ENCODE results near the gene KCNE2.
A peak's percentile ranks its signal among the peaks of the same experiment; 100 is the strongest.
"Not testable (repeated sequence)": the region's sequence is repeated elsewhere in the genome, so short reads cannot be mapped to it uniquely, and the experiment has no call there.

KCNE2 gene

GRCh38 chr21:34367320-34367935, 3.6 kb downstream of the KCNE2 start:
- Histone ChIP-seq H3K9me3 (ENCODE audit: control insufficient read depth, low read length) (no peaks in the 10 kb centered on the region), H3K14ac (ENCODE audit: low read length in 2 of 2) (no peak overlapping the region), H3K79me1 (replicated peaks; ENCODE audit: low read length, poor library complexity, severe bottlenecking) (no peaks in the 10 kb centered on the region), H3K4me1 (ENCODE audit: control insufficient read depth, insufficient read depth, low read depth, low read length) (no peaks in the 10 kb centered on the region), H2BK15ac (ENCODE audit: low read depth, poor library complexity, severe bottlenecking) (no peak overlapping the region), H4K91ac (ENCODE audit: low read length) (no peak overlapping the region), H2AFZ (ENCODE audit: low read depth, low read length) (no peak overlapping the region), H2AK5ac (ENCODE audit: low read length, severe bottlenecking) (no peak overlapping the region), H3K18ac (ENCODE audit: low read depth in 1 of 2, low read length in 2 of 2) (no peak overlapping the region), H2BK12ac (ENCODE audit: low read length in 2 of 2) (no peak overlapping the region), H3K4me2 (ENCODE audit: low read length, poor library complexity, severe bottlenecking) (peak overlapping the region; percentile 40), H2BK120ac (ENCODE audit: low read depth, low read length) (no peak overlapping the region), H3K27ac (ENCODE audit: low read length, poor library complexity, severe bottlenecking) (no peak overlapping the region), H2BK5ac (ENCODE audit: low read depth, low read length, poor library complexity, severe bottlenecking) (no peak overlapping the region), H3K36me3 (ENCODE audit: control insufficient read depth in 1 of 2, insufficient read depth in 2 of 2, low read depth in 1 of 2, low read length in 2 of 2) (no peaks in the 10 kb centered on the region), H3K9ac (ENCODE audit: low read length) (no peak overlapping the region), H3K4ac (ENCODE audit: low read depth in 1 of 2, low read length in 2 of 2) (no peak overlapping the region), H3K23ac (ENCODE audit: low read length in 2 of 2) (no peak overlapping the region), H4K8ac (ENCODE audit: low read length) (no peak overlapping the region), H3K27me3 (ENCODE audit: control insufficient read depth in 1 of 2, insufficient read depth in 1 of 2, low read length in 2 of 2) (peaks cover 0 to 7% of the 10 kb centered on the region in 2 experiments), H3K4me3 (ENCODE audit: insufficient read depth in 1 of 2, low read depth in 1 of 2, low read length in 2 of 2) (no peak overlapping the region)
- peak; percentile 78 for DNase-seq
- WGBS, result 79% methylated on average over 3 of the region's 3 CpGs

DNA sequence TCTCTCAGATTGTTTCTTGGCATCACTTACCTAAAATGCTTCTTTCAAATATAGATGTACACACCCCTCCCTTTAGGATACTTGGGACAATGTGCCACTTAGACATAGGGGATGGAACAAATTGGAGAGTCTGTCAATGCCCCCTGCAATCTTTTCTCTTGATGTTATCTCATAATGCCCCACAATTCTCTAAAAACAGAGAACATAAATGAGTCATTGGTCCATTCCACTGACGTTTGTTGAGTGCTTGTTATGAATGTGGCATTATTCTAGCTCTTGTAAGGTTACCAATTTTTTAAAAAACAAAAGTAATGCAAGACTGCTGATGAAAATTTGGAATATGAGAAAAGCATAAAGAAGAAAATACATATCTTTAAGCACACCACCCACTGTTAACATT, 5.9 kb downstream of the KCNE2 start:
- Histone ChIP-seq H4K8ac (ENCODE audit: low read length) (no peak overlapping the region), H3K4me1 (ENCODE audit: control insufficient read depth, insufficient read depth, low read depth, low read length) (no peaks in the 10 kb centered on the region), H3K4me2 (ENCODE audit: low read length, poor library complexity, severe bottlenecking) (no peak overlapping the region), H3K79me1 (replicated peaks; ENCODE audit: low read length, poor library complexity, severe bottlenecking) (no peaks in the 10 kb centered on the region), H3K18ac (ENCODE audit: low read depth in 1 of 2, low read length in 2 of 2) (no peak overlapping the region), H3K27ac (ENCODE audit: low read length, poor library complexity, severe bottlenecking) (no peak overlapping the region), H3K9me3 (ENCODE audit: control insufficient read depth, low read length) (no peaks in the 10 kb centered on the region), H3K4ac (ENCODE audit: low read depth in 1 of 2, low read length in 2 of 2) (no peak overlapping the region), H3K14ac (ENCODE audit: low read length in 2 of 2) (no peak overlapping the region), H3K23ac (ENCODE audit: low read length in 2 of 2) (no peak overlapping the region), H2AFZ (ENCODE audit: low read depth, low read length) (no peak overlapping the region), H4K91ac (ENCODE audit: low read length) (no peak overlapping the region), H3K27me3 (ENCODE audit: control insufficient read depth in 1 of 2, insufficient read depth in 1 of 2, low read length in 2 of 2) (peaks cover 0 to 7% of the 10 kb centered on the region in 2 experiments), H2AK5ac (ENCODE audit: low read length, severe bottlenecking) (no peak overlapping the region), H3K36me3 (ENCODE audit: control insufficient read depth in 1 of 2, insufficient read depth in 2 of 2, low read depth in 1 of 2, low read length in 2 of 2) (no peaks in the 10 kb centered on the region), H3K9ac (ENCODE audit: low read length) (no peak overlapping the region), H2BK5ac (ENCODE audit: low read depth, low read length, poor library complexity, severe bottlenecking) (no peak overlapping the region), H2BK12ac (ENCODE audit: low read length in 2 of 2) (no peak overlapping the region), H2BK15ac (ENCODE audit: low read depth, poor library complexity, severe bottlenecking) (no peak overlapping the region), H2BK120ac (ENCODE audit: low read depth, low read length) (no peak overlapping the region), H3K4me3 (ENCODE audit: insufficient read depth in 1 of 2, low read depth in 1 of 2, low read length in 2 of 2) (no peak overlapping the region)
- DNase-seq, result no peak
- WGBS, result no CpG with 5 or more reads among the region's 1 CpG

GRCh38 chr21:34372321-34372720, 8.5 kb downstream of the KCNE2 start:
- Histone ChIP-seq H3K27ac (ENCODE audit: low read length, poor library complexity, severe bottlenecking) (no peak overlapping the region), H4K91ac (ENCODE audit: low read length) (no peak overlapping the region), H2BK120ac (ENCODE audit: low read depth, low read length) (no peak overlapping the region), H3K18ac (ENCODE audit: low read depth in 1 of 2, low read length in 2 of 2) (no peak overlapping the region), H3K4me2 (ENCODE audit: low read length, poor library complexity, severe bottlenecking) (no peak overlapping the region), H3K79me1 (replicated peaks; ENCODE audit: low read length, poor library complexity, severe bottlenecking) (no peaks in the 10 kb centered on the region), H2BK15ac (ENCODE audit: low read depth, poor library complexity, severe bottlenecking) (no peak overlapping the region), H2BK5ac (ENCODE audit: low read depth, low read length, poor library complexity, severe bottlenecking) (no peak overlapping the region), H3K23ac (ENCODE audit: low read length in 2 of 2) (no peak overlapping the region), H3K4me1 (ENCODE audit: control insufficient read depth, insufficient read depth, low read depth, low read length) (no peaks in the 10 kb centered on the region), H3K9ac (ENCODE audit: low read length) (no peak overlapping the region), H4K8ac (ENCODE audit: low read length) (no peak overlapping the region), H2AK5ac (ENCODE audit: low read length, severe bottlenecking) (no peak overlapping the region), H2AFZ (ENCODE audit: low read depth, low read length) (no peak overlapping the region), H3K14ac (ENCODE audit: low read length in 2 of 2) (peak overlapping the region in 1 of 2 experiments; percentile 1), H2BK12ac (ENCODE audit: low read length in 2 of 2) (no peak overlapping the region), H3K27me3 (ENCODE audit: control insufficient read depth in 1 of 2, insufficient read depth in 1 of 2, low read length in 2 of 2) (peaks cover 0 to 7% of the 10 kb centered on the region in 2 experiments), H3K4me3 (ENCODE audit: insufficient read depth in 1 of 2, low read depth in 1 of 2, low read length in 2 of 2) (no peak overlapping the region), H3K36me3 (ENCODE audit: control insufficient read depth in 1 of 2, insufficient read depth in 2 of 2, low read depth in 1 of 2, low read length in 2 of 2) (no peaks in the 10 kb centered on the region), H3K9me3 (ENCODE audit: control insufficient read depth, low read length) (no peaks in the 10 kb centered on the region), H3K4ac (ENCODE audit: low read depth in 1 of 2, low read length in 2 of 2) (no peak overlapping the region)
- 97% methylated on average over 4 of the region's 5 CpGs for WGBS
- DNase-seq, result no peak

DNA sequence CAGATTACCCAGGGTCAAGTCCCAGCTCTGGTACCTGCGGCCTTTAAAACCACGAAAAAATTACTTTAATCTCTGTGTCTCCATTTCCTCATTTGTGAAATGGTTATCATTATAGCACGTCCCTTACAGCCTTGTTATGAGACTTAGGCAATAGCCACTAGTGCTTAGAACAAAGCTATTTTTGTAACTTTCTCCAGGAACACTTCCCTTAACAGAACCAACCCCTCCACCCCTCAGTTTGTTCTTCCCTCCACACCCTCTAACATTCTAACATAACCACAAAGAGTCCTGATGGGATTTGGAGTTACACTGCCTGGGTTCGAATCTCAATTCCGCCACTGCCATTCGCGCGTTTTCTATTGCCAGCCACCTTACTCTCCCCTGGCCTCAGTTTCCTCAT, 10.7 kb downstream of the KCNE2 start:
- H2AFZ ChIP-seq (ENCODE audit: low read depth, low read length); H3K4me3 ChIP-seq (ENCODE audit: insufficient read depth in 1 of 2, low read depth in 1 of 2, low read length in 2 of 2); H3K4me1 ChIP-seq (ENCODE audit: control insufficient read depth, insufficient read depth, low read depth, low read length); H2BK12ac ChIP-seq (ENCODE audit: low read length in 2 of 2); H2BK15ac ChIP-seq (ENCODE audit: low read depth, poor library complexity, severe bottlenecking); H2AK5ac ChIP-seq (ENCODE audit: low read length, severe bottlenecking); DNase-seq; H3K36me3 ChIP-seq (ENCODE audit: control insufficient read depth in 1 of 2, insufficient read depth in 2 of 2, low read depth in 1 of 2, low read length in 2 of 2); H3K79me1 ChIP-seq (replicated peaks; ENCODE audit: low read length, poor library complexity, severe bottlenecking); H3K9ac ChIP-seq (ENCODE audit: low read length); H3K27ac ChIP-seq (ENCODE audit: low read length, poor library complexity, severe bottlenecking); H4K8ac ChIP-seq (ENCODE audit: low read length); H3K9me3 ChIP-seq (ENCODE audit: control insufficient read depth, low read length); H3K27me3 ChIP-seq (ENCODE audit: control insufficient read depth in 1 of 2, insufficient read depth in 1 of 2, low read length in 2 of 2); H2BK5ac ChIP-seq (ENCODE audit: low read depth, low read length, poor library complexity, severe bottlenecking); H3K23ac ChIP-seq (ENCODE audit: low read length in 2 of 2); H3K18ac ChIP-seq (ENCODE audit: low read depth in 1 of 2, low read length in 2 of 2); H4K91ac ChIP-seq (ENCODE audit: low read length); H2BK120ac ChIP-seq (ENCODE audit: low read depth, low read length); H3K4me2 ChIP-seq (ENCODE audit: low read length, poor library complexity, severe bottlenecking); H3K14ac ChIP-seq (ENCODE audit: low read length in 2 of 2); H3K4ac ChIP-seq (ENCODE audit: low read depth in 1 of 2, low read length in 2 of 2): not testable (repeated sequence)
- no CpG with 5 or more reads among the region's 8 CpGs for WGBS
